ENCODE measurements around the gene ELFN2.

GRCh38 chr22:37374571-37374970, 52.7 kb downstream of the ELFN2 start:
- TF ChIP-seq SP1 (IDR thresholded peaks at IDR 0.05) (no peak), TARDBP (IDR thresholded peaks at IDR 0.05) (no peak), LEF1 (IDR thresholded peaks at IDR 0.05; ENCODE audit: borderline replicate concordance) (no peak), FOXK2 (IDR thresholded peaks at IDR 0.05) (no peak), SUZ12 (IDR thresholded peaks at IDR 0.05) (no peak), CTBP1 (IDR thresholded peaks at IDR 0.05; ENCODE audit: borderline replicate concordance) (no peak), PKNOX1 (IDR thresholded peaks at IDR 0.05) (no peak), NFRKB (IDR thresholded peaks at IDR 0.05) (no peak), ELF4 (IDR thresholded peaks at IDR 0.05) (no peak), BHLHE40 (IDR thresholded peaks at IDR 0.05; ENCODE audit: borderline replicate concordance) (no peak), FOXA1 (IDR thresholded peaks at IDR 0.05) (no peak)
